DMS114 treated with DMSO at 0.1 percent for 48 hours (cell line): ENCODE data around the gene CADPS.

Source experiments
- DNase-seq: peaks from one replicate; lab custom pipeline; 2025; ENCODE audit not compliant: unreplicated experiment; lab: John Stamatoyannopoulos, UW

CADPS gene

DNA sequence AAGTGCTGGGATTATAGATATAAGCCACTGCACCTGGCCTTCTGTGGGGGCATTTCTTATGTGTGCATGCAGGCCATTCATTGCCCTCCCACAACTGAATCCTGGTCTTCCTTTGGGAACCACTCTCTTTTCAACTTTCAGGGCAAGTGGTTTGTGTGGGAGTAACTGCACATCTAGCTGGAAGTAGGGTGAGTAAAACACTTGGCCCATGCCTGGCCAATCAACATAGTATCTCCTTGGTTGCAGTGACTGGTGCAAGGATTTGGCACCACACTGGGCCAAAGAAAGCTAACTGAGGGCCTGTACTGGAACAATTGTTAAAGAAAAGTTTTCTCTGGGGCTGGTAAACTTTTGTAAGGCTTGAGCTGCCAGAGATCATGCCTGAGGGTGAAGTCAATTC is 312.6 kb downstream of the CADPS start:
- no peak for DNase-seq

- no peak for DNase-seq
Measured at GRCh38 chr3:62562017-62562416, 313.2 kb downstream of the CADPS start.

DNA sequence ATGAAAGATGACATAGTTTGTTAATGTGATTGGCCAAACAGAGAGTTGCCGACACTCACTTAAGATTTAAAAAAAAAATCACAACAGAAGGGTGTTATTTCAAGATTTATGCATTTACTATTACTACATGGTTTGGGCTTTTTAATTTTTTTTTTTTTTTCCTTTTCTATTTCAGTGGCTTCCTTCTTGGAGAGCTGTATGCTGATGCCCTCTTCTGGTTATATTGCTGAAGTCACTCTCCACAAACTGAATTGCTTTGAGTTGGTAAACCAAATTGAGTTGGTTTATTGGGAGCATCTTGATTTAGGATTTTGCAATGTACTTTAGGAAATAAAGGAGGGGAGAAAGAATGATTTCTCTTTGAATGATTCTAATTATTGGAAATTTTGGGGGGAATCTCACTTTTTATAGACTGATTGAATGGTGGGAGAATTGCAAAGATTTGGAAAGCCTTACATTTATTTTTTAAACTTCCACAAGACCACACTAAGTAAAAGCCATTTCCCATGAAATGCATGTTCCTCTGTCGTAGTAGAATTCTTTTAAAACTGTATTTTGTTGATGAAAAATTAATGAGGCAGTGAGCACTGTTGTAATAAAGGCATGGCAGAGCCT is 315.3 kb downstream of the CADPS start:
- DNase-seq = no peak

DNA sequence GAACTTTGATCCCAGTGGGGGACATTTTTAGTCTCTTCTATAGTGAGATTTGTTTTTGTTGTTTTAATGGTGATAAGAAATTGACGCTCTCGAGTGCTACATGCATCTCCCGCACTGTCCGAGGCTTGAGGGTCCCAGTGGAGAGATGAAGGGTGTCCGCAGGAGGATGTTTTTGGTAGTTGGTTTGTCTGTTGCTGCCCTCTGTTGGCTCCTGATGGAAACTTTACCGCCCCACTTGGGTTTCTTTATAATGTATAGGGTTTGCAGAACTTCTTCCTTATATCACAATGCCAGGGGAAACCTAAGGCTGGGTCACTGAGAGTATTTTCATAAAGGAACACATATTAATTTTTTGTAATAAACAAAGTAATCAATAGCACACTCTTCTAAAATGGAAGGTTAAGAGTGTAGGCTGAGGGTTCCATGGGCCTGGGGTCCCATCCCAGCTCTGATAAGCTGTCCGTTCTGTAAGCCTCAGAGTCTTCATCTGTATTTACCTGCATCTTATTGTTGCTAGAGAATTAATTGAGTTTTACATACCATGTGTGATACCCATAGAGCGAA is 316.6 kb downstream of the CADPS start:
- DNase-seq = peak; percentile 23

DNA sequence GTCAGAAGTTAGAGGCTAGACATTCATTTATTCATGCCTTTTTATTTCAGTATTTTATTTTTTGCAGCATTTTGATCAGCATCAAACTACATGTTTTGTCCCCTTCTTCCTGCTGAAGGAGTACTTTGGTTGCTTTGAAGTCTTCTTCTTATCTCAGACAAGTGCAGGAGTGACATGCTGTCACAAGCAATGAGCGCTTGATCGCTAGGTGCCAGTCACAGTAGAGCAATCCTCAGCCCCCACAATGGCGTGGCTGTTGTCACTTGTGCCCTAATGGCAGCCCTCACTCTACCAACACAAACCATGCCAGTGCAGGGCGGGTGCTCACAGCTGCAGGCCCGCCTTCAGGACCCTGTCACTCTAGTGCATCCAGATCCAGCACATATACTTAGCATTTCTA is 317.2 kb downstream of the CADPS start:
- no peak for DNase-seq

DNA sequence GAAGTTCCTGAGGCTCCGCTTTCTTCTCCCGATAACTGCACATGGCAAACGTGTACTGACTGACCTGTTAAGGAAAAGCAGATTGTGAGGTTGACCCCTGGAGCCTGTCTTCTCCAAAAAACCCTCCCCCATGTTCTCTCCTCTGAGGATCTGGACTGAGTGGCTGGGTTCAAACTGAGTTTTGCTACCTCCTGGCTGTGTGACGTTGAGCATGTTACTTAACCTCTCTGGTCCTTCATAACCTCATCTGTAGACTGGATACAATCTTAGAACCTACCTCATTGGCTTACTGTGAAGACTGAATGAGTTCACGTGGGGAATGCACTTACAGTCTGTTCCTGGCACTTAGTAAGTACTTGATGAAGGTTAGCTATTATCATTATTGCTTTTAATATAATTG is 317.8 kb downstream of the CADPS start:
- DNase-seq = no peak

- no peak for DNase-seq
Measured at GRCh38 chr3:62556121-62556815, 318.9 kb downstream of the CADPS start.

DNA sequence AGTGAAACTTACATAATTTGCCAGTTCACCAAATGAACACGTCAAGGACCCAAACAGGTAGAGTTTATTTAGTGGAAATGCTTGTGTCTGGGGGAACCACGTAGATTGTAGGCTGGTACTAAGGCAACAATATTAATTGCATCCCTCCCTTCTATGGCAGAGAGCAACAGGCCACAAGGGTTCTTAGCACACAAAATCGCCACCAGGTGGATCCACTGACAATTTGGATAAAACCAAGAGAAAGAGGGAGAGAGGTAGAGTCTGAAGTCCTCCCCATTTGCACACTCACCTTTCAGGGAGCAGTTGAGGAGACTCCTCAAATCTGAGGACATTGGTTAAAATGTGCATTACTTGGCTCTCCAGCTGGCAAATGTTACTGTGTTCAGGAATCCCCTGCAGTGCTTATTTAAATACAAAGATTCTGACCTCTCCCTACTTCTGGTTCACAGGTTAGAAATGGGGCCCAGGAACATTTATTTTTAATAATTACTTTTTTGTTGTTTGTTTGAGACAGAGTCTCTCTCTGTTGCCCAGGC is 320.9 kb downstream of the CADPS start:
- DNase-seq = no peak

DNA sequence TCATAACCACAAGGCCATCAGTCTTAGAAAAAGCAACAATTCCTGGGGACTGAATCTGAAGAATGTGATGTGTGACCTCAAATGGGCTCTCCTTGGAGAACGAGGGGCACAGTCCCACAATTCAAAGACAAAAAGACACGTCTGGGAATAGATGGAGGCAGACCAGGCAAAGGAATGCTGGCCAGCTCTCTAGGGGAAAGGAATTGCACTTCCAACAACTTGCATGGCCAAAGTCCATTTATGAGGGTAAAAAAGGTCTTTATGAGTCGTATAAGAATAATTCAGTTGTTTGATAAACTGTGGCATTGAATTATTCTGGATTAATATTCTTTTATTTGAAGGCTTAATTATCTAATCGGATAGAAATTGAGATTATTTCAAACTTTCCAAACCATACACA is 321.4 kb downstream of the CADPS start:
- DNase-seq = no peak

DNA sequence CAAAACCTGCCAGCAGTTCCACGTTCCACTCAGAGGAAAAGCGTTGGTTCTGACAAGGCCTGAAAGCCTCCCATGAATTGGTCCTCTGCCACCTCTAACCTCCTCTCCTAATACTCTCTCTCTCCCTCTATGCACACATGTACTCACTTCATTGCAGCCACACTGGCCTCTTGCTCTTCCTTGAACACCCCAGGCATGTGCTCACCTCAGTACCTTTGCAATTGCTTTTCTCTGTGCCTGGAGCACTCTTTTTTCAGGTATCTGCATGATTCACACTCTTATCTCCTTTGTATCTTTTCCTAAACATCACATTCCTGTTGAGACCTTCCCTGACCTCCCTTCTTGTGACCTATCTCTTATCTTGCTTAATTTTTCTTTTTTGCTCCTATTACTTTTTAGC is 323.7 kb downstream of the CADPS start:
- DNase-seq = no peak

GRCh38 chr3:62550439-62550838 is 324.8 kb downstream of the CADPS start:
- DNase-seq = no peak

DNA sequence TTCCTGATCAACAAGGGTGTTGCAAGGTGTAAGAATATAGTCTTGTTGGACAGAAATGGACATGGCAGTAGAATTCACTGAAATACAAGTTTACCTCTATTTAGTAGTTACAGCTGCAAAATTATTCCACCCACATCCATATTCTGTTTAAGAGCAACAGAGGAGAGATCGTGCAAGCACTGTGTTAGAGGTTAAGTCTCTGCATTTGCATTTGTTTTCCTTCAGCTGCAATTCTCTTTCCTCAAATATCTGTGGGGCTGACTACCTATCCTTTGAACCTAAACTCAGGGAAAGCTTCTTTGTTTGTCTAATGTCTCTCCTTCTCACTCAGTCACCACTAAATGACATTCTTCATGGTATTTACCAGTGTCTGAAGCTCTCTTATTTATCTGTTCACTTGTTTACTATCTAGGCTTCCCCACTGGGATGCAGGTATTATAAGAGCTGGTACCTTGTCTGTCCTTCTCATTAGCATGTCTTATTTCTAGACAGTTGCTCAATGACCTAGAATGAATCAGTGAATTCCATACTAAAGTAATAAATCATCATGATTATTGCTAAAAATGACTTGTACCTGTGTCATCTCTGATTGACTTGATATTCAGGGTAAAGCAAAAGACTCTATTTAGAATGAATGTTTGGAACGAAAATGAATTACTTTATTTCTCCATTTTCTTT is 326.5 kb downstream of the CADPS start:
- DNase-seq = no peak

DNA sequence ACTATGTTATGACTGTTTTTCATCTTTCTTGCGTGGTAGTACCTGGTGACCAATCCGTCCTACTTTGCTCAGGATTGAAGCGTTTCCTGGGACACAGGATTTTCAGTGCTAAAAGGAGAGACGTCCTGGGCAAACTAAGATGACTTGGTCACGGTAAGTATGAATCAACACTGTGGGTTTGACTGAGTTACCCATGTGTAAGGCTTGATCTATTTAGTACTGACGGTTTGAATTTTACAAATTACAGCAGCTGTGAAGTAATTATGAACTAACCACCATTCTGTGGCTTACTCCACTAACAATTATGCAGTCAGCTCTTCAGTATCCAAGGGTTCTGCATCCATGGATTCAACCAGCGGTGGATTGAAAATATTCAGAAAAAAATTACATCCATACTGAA is 328.9 kb downstream of the CADPS start:
- no peak for DNase-seq

- DNase-seq = no peak
Measured at GRCh38 chr3:62542185-62542584, 333.0 kb downstream of the CADPS start.

GRCh38 chr3:62539762-62540161 is 335.5 kb downstream of the CADPS start:
- DNase-seq = no peak

GRCh38 chr3:62538691-62539356 is 336.4 kb downstream of the CADPS start:
- DNase-seq = no peak

DNA sequence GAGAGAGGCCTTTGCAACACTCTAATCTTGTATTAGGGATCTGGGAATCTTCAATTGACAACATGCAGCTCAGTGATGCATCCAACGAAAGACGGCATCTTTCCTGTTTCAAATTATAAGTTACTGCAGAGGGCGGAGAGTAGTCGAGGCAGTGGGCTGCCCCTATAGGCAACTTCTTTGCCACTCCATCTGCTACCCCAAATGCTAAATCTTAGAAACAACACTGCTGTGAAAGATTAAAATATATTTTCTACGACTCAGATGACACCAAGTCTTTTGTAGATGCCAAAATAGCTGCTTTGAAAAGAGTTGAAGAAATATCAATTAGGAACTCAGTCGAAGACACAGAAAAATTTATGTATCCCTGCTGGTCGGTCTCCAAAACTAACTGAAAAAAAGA is 340.9 kb downstream of the CADPS start:
- DNase-seq = no peak

- no peak for DNase-seq
Measured at GRCh38 chr3:62532796-62533195, 342.4 kb downstream of the CADPS start.

- DNase-seq = no peak
Measured at GRCh38 chr3:62531981-62532380, 343.2 kb downstream of the CADPS start.

DNA sequence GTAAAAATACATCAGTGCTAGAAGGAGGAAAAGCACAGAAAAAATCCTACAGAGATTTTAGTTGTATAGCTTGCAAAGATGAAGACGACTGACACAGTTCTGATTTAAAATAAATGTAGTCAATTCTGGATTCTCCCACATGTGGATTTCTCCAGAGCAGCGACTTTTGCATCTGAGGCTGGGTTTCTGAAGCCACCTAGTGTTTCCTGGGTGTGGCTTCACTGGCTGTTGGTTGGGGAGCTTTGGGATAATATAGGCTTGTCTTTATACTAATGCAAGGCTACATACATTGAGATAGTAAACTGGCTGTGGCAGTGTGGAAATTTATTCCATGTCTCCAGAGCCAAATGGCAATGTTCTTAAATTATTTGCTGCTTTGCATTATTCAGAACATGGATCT is 343.7 kb downstream of the CADPS start:
- no peak for DNase-seq

DNA sequence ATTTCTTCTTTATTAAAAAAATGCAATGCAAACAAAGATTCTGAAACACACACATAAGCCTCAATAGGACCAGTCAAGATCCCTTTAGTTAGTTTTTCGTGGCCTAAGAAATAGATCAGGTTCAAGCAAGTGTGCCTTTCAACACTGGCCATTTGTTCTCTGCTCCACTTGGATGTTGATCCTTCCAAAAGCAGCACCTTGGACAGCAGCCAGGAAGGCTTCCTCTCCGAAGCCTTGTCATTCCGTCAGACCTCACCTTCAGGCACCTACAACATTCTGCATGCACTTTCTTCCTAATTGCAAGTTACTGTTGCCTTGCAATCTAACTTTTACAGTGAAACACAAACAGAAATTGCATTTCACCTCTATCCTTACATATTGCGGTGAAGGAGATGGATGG is 346.0 kb downstream of the CADPS start:
- no peak for DNase-seq
